K562 (cell line): Measurements from ENCODE around the gene SGSH. TPM values are rescaled to one million over a fixed set of nuclear protein-coding genes. Genes with fewer than 3 reads are reported as not detected.

Experiments used
- ATAC-seq: fragments of 200-7000 bp; cut with Tn5 transposase; 3 replicates; pipeline ENCODE4 v1.9.1; 2020; ENCODE audit warnings: moderate library complexity
- BruUV-seq: library from RNA; stranded (reverse); fragments of 400-500 nt; replicated peaks from 2 replicates; lab custom pipeline; 2021; lab: Mats Ljungman, UMichigan
- CTCF ChIA-PET: fragments of 300-600 bp; formaldehyde crosslinking; extraction: SDS; loops from one replicate; lab custom pipeline; 2021; ENCODE audit warnings: low intra/inter-chr PET ratio; lab: Yijun Ruan, JAX
- POLR2A ChIA-PET: fragments of 300-600, 350-650 bp; sonication (Branson Sonifier 250); formaldehyde crosslinking; extraction: SDS; loops from one replicate; lab custom pipeline; 2021; ENCODE audit warnings: antibody characterized with exemption, inconsistent platforms; lab: Yijun Ruan, JAX
- DNase-seq, 4 experiments: peaks; one replicate each; pipeline versions ENCODE4 v3.0.0 to v3.0.0-alpha.2; 2011 to 2018; ENCODE audit warnings: low spot score in 3 of 4, mixed read lengths in 3 of 4; ENCODE audit errors: extremely low read depth in 1 of 4
- FAIRE-seq: peaks from 2 replicates; lab custom pipeline; 2011; peaks lifted over from hg19 to GRCh38; lab: Jason Lieb, UNC
- H2AFZ ChIP-seq: 2 replicates; pipeline ENCODE4 v1.6.0; 2011; ENCODE audit warnings: low read depth, low read length, control low read depth, inconsistent platforms
- H3K27ac ChIP-seq: fragments of 200-600 bp; 3 replicates; pipeline ENCODE4 v1.8.0; 2011; ENCODE audit warnings: low read depth, mild to moderate bottlenecking, control low read depth, inconsistent platforms, low read length, moderate library complexity, mixed read lengths; ENCODE audit errors: extremely low read depth
- H3K27me3 ChIP-seq, 2 experiments: fragments of 300-600 bp in 1 of 2; 2 replicates in 1 of 2; 3 replicates in 1 of 2; pipeline versions ENCODE4 v1.6.0 to v1.8.0; 2011; ENCODE audit warnings: inconsistent platforms in 2 of 2, low read length in 2 of 2, mild to moderate bottlenecking in 1 of 2, mixed read lengths in 1 of 2, moderate library complexity in 1 of 2; ENCODE audit not compliant: control insufficient read depth in 2 of 2, insufficient read depth in 2 of 2
- H3K36me3 ChIP-seq: fragments of 300-600 bp; 3 replicates; pipeline ENCODE4 v1.8.0; 2011; ENCODE audit warnings: mild to moderate bottlenecking, low read length, inconsistent platforms; ENCODE audit not compliant: control insufficient read depth, insufficient read depth
- H3K4me1 ChIP-seq, 2 experiments: fragments of 200-600 bp in 1 of 2; replicated peaks in 1 of 2; 2 replicates in 1 of 2; 3 replicates in 1 of 2; pipeline versions ENCODE4 v1.5.1 to v1.8.0; 2011; ENCODE audit warnings: inconsistent platforms in 2 of 2, low read length in 2 of 2, mild to moderate bottlenecking in 1 of 2, mixed read lengths in 1 of 2, moderate library complexity in 1 of 2; ENCODE audit not compliant: control insufficient read depth in 2 of 2, insufficient read depth in 2 of 2
- H3K4me2 ChIP-seq: 2 replicates; pipeline ENCODE4 v1.6.1; 2011; ENCODE audit warnings: low read length, control low read depth, inconsistent platforms, mixed read lengths; ENCODE audit not compliant: insufficient read depth
- H3K4me3 ChIP-seq: fragments of 200-600 bp; sonication (generic), shearing (Covaris generic); 2 replicates; pipeline ENCODE4 v1.5.1; 2016; ENCODE audit warnings: control low read depth, inconsistent platforms
- H3K79me2 ChIP-seq: fragments of 200-600 bp; 3 replicates; pipeline ENCODE4 v1.8.0; 2011; ENCODE audit warnings: low read length, inconsistent platforms; ENCODE audit not compliant: control insufficient read depth, insufficient read depth
- H3K9ac ChIP-seq, 2 experiments: 2 replicates each; pipeline versions ENCODE4 v1.6.0 to v1.6.1; 2011; ENCODE audit warnings: low read depth in 2 of 2, low read length in 2 of 2, control low read depth in 1 of 2, inconsistent platforms in 1 of 2, mild to moderate bottlenecking in 1 of 2, mixed read lengths in 1 of 2; ENCODE audit not compliant: insufficient read depth in 1 of 2
- H3K9me1 ChIP-seq: one replicate; pipeline ENCODE4 v1.6.0; 2011; ENCODE audit warnings: inconsistent platforms, mild to moderate bottlenecking, low read length, moderate library complexity; ENCODE audit not compliant: control insufficient read depth, insufficient read depth
- H3K9me3 ChIP-seq: replicated peaks from 2 replicates; pipeline ENCODE4 v1.5.1; 2011; ENCODE audit warnings: low read depth, low read length, inconsistent platforms; ENCODE audit not compliant: control insufficient read depth, insufficient read depth
- H4K20me1 ChIP-seq: replicated peaks from 2 replicates; pipeline ENCODE4 v1.6.1; 2011; ENCODE audit warnings: low read length, inconsistent platforms, mixed read lengths; ENCODE audit not compliant: control insufficient read depth, insufficient read depth
- BCL6 ChIP-seq: fragments of 250-450 bp; sonication (Bioruptor Pico); IDR thresholded peaks from 2 replicates; pipeline ENCODE4 v1.4.0; 2020
- FOXM1 ChIP-seq, 2 experiments: fragments of 450-650 bp in 1 of 2; sonication (generic) in 1 of 2; formaldehyde crosslinking in 1 of 2; IDR thresholded peaks; 2 replicates each; pipeline versions ENCODE4 v1.6.1 to v1.9.0; 2017 to 2022; ENCODE audit warnings: low read depth in 2 of 2, mild to moderate bottlenecking in 2 of 2, missing genetic modification reagents in 1 of 2, moderate library complexity in 1 of 2
- POLR2G ChIP-seq: fragments of 200-400 bp; formaldehyde crosslinking; IDR thresholded peaks from 2 replicates; pipeline ENCODE4 v1.6.1; 2017; ENCODE audit warnings: low read depth, mild to moderate bottlenecking, antibody characterized with exemption, low read length, moderate library complexity
- ZBTB49 ChIP-seq: sonication (generic); formaldehyde crosslinking; IDR thresholded peaks from 2 replicates; pipeline ENCODE4 v1.8.0; 2022; ENCODE audit warnings: missing genetic modification reagents, mild to moderate bottlenecking, borderline replicate concordance
- WGBS: fragments of 100-300 bp; shearing (Covaris generic); methylation state at CpG from one replicate; pipeline ENCODE4 v1.1.6; 2016; ENCODE audit warnings: low coverage, mixed read lengths; ENCODE audit not compliant: insufficient coverage; ENCODE audit errors: missing lambda C conversion rate; 5-methylcytosine and 5-hydroxymethylcytosine counted together
- in situ Hi-C: fragments of 300-500 bp; cut with MboI; formaldehyde crosslinking; loops from 4 replicates; pipeline ENCODE4 v1.15.0; 2018; ENCODE audit warnings: inconsistent platforms, mixed read lengths
- intact Hi-C: fragments of 100-400 bp; cut with micrococcal nuclease; formaldehyde crosslinking; loops from 2 replicates; pipeline ENCODE4 v1.14.2; 2022
- polyA plus RNA-seq, 8 experiments: library from polyadenylated mRNA; depleted of rRNA in 4 of 8; stranded (reverse) in 5 of 8; unstranded in 3 of 8; fragments of >200 nt; fragmentation: Nextera tagmentation in 2 of 8; fragmentation: Illumina TruSeq in 1 of 8; extraction: Ambion mirVana in 2 of 8; extraction: Trizol in 1 of 8; gene quantifications; 2 replicates each; pipeline versions ENCODE4 v1.2.1 to v1.2.3, GENCODE V29; 2011 to 2014; ENCODE audit warnings: inconsistent platforms in 1 of 8, missing spikeins in 1 of 8
- total RNA-seq, 7 experiments: library from RNA; depleted of rRNA in 6 of 7; stranded (reverse); fragments of >200 nt in 6 of 7; fragmentation: Illumina TruSeq in 2 of 7; extraction: Trizol in 2 of 7; gene quantifications; 2 replicates each; pipeline versions ENCODE4 v1.2.1 to v1.2.3, GENCODE V29; 2011 to 2021; ENCODE audit warnings: low replicate concordance in 1 of 7

The SGSH gene
- total and polyA plus RNA-seq, 9 of the 15 experiments (the other 6 are each of a cell fraction or from before 2014, with no cell fraction given): 0.25 to 15.7 (median 4.9) TPM

GRCh38 chr17:80184423-80184714 lies 35.8 kb downstream of the SGSH start:
- H3K4me3 ChIP-seq: no peak overlapping the region
- TF ChIP-seq ZBTB49 (CRISPR knock-in tag): no peak
- no peak for TF ChIP-seq POLR2G
- TF ChIP-seq BCL6 (CRISPR knock-in tag): no peak
- TF ChIP-seq FOXM1 (IDR thresholded peaks at IDR 0.05; ENCODE audit: low read depth): no peak
- no peak for TF ChIP-seq FOXM1 (CRISPR knock-in tag; IDR thresholded peaks at IDR 0.05; ENCODE audit: low read depth)
- TF ChIP-seq, all 486 proteins: peak for 0
- Histone ChIP-seq H3K79me2 (no peaks in the 10 kb centered on the region), H3K9ac (no peak overlapping the region), H3K9me3 (no peaks in the 10 kb centered on the region; the same call in 1 of the 2 replicates), H4K20me1 (no peaks in the 10 kb centered on the region; the same call in 1 of the 2 replicates), H3K27me3 (peaks cover 75 to 94% of the 10 kb centered on the region in 2 experiments), H3K4me1 (peaks cover 0 to 24% of the 10 kb centered on the region in 2 experiments; a peak in 3 of 5 replicates), H3K9me1 (no peaks in the 10 kb centered on the region), H3K36me3 (no peaks in the 10 kb centered on the region), H2AFZ (no peak overlapping the region), H3K4me2 (no peak overlapping the region), H3K27ac (no peak overlapping the region)
- no peak for DNase-seq
- 6% methylated on average over 9 of the region's 10 CpGs for WGBS
- intact Hi-C loops: loop anchor here (10.0 kb wide), 1 partner anchor 80 kb away; the partner anchor contains the start of gene GAA
- FAIRE-seq: no peak
- no TSS peak for BruUV-seq
- ATAC-seq: no peak
- CTCF ChIA-PET: no interaction called here
- in situ Hi-C loops: no loop called here
- POLR2A ChIA-PET: interaction anchor here (0.5 to 1.1 kb wide), 5 partner anchors 11 to 134 kb away, joined by 3 to 6 read pairs (median 3); no protein-coding TSS in a partner anchor
